Progenitor cell of endocrine pancreas (in vitro differentiated cells): ENCODE data around the gene ZGPAT. TPM values are rescaled to one million over a fixed set of nuclear protein-coding genes. Genes with fewer than 3 reads are reported as not detected.

Experiments
- DNase-seq: peaks from one replicate; pipeline ENCODE4 v3.0.0; 2021; ENCODE audit warnings: low spot score; ENCODE audit not compliant: unreplicated experiment
- H3K27ac Mint-ChIP-seq: 2 replicates; pipeline ENCODE4 v1.8.0; 2021; ENCODE audit warnings: mild to moderate bottlenecking, moderate library complexity, mixed read lengths
- H3K27me3 Mint-ChIP-seq: 2 replicates; pipeline ENCODE4 v1.8.0; 2021; ENCODE audit warnings: mixed read lengths
- H3K36me3 Mint-ChIP-seq: 2 replicates; pipeline ENCODE4 v1.8.0; 2022; ENCODE audit warnings: mixed read lengths; ENCODE audit not compliant: insufficient read depth
- H3K4me1 Mint-ChIP-seq: 2 replicates; pipeline ENCODE4 v1.8.0; 2021; ENCODE audit warnings: low read depth, mixed read lengths
- H3K4me3 Mint-ChIP-seq: 2 replicates; pipeline ENCODE4 v1.8.0; 2021; ENCODE audit warnings: low read depth, mild to moderate bottlenecking, moderate library complexity, mixed read lengths
- H3K9me3 Mint-ChIP-seq: 2 replicates; pipeline ENCODE4 v1.8.0; 2021; ENCODE audit warnings: low read depth, mixed read lengths
- CTCF ChIP-seq: fragments of 200-600 bp; sonication (generic); IDR thresholded peaks from one replicate; pipeline ENCODE4 v1.5.0; 2021; ENCODE audit warnings: antibody characterized with exemption, mild to moderate bottlenecking; ENCODE audit not compliant: unreplicated experiment
- total RNA-seq: library from RNA; stranded (reverse); gene quantifications from 2 replicates; pipeline ENCODE4 v1.2.1, GENCODE V29; 2021

The ZGPAT gene
- total RNA-seq, 1 donor from 2014 or later: 38.5 TPM

- Mint-ChIP-seq H3K4me1 (no peaks in the 10 kb centered on the region), H3K27ac (peak overlapping the region; percentile 62), H3K4me3 (peak overlapping the region; percentile 67), H3K36me3 (peaks cover 11% of the 10 kb centered on the region), H3K9me3 (no peaks in the 10 kb centered on the region), H3K27me3 (peaks cover 6% of the 10 kb centered on the region)
- DNase-seq: peak; percentile 76
- TF ChIP-seq CTCF: peak; percentile 3
These were observed 33.0 kb downstream of the ZGPAT start for GRCh38 chr20:63740627-63741353.

GRCh38 chr20:63741354-63741675 lies 33.5 kb downstream of the ZGPAT start:
- peak overlapping the region; percentile 62 for H3K27ac Mint-ChIP-seq

GRCh38 chr20:63741676-63742380 lies 34.0 kb downstream of the ZGPAT start:
- Mint-ChIP-seq H3K9me3 (no peaks in the 10 kb centered on the region), H3K4me1 (no peaks in the 10 kb centered on the region), H3K27ac (no peak overlapping the region), H3K4me3 (no peak overlapping the region), H3K36me3 (peaks cover 6% of the 10 kb centered on the region), H3K27me3 (no peaks in the 10 kb centered on the region)
- no peak for TF ChIP-seq CTCF
- DNase-seq: no peak

More at GRCh38 chr20:63741354-63741675, 33.5 kb downstream of the ZGPAT start:
- Mint-ChIP-seq H3K36me3 (peaks cover 7% of the 10 kb centered on the region), H3K4me1 (no peaks in the 10 kb centered on the region), H3K27me3 (peaks cover under 1% of the 10 kb centered on the region), H3K9me3 (no peaks in the 10 kb centered on the region), H3K4me3 (peak overlapping the region; percentile 29)
- no peak for DNase-seq
- no peak for TF ChIP-seq CTCF

- Mint-ChIP-seq H3K27ac (no peak overlapping the region), H3K4me3 (no peak overlapping the region), H3K36me3 (peaks cover 6% of the 10 kb centered on the region), H3K27me3 (no peaks in the 10 kb centered on the region), H3K9me3 (no peaks in the 10 kb centered on the region), H3K4me1 (no peaks in the 10 kb centered on the region)
- DNase-seq: no peak
- no peak for TF ChIP-seq CTCF
These were observed 34.7 kb downstream of the ZGPAT start for GRCh38 chr20:63742381-63743024.

- TF ChIP-seq CTCF: no peak
- peak overlapping the region; percentile 86 for H3K27ac Mint-ChIP-seq
- H3K4me3 Mint-ChIP-seq: no peak overlapping the region
- H3K4me1 Mint-ChIP-seq: no peaks in the 10 kb centered on the region
- H3K27me3 Mint-ChIP-seq: no peaks in the 10 kb centered on the region
- no peak for DNase-seq
- peaks cover 6% of the 10 kb centered on the region for H3K36me3 Mint-ChIP-seq
- H3K9me3 Mint-ChIP-seq: no peaks in the 10 kb centered on the region
These were observed 35.6 kb downstream of the ZGPAT start for GRCh38 chr20:63743210-63743970.
